Liver (tissue), 3 donors: ENCODE results near the gene C22orf23.

Experiments
- CTCF ChIP-seq: fragments of 150-350 bp; IDR thresholded peaks from 2 replicates; pipeline ENCODE4 v1.5.1; 2017; ENCODE audit warnings: improper control_type of control experiment, low read depth, low read length; ENCODE audit not compliant: missing input control
- JUND ChIP-seq, 2 donors: IDR thresholded peaks; 2 replicates each; pipeline ENCODE4 v1.6.1; 2016; ENCODE audit warnings: antibody characterized with exemption in 2 of 2
- MAX ChIP-seq: IDR thresholded peaks from 2 replicates; pipeline ENCODE4 v1.6.1; 2016; ENCODE audit warnings: antibody characterized with exemption
- NR2F2 ChIP-seq: IDR thresholded peaks from 2 replicates; pipeline ENCODE4 v1.6.1; 2016; ENCODE audit warnings: antibody characterized with exemption
- REST ChIP-seq: IDR thresholded peaks from 2 replicates; pipeline ENCODE4 v1.6.1; 2016; ENCODE audit warnings: antibody characterized with exemption, mild to moderate bottlenecking
- YY1 ChIP-seq: IDR thresholded peaks from 2 replicates; pipeline ENCODE4 v1.6.1; 2016; ENCODE audit warnings: antibody characterized with exemption, mild to moderate bottlenecking
- donor health status: healthy.
- donor health status: healthy.

- TF ChIP-seq REST (no peak), MAX (no peak), NR2F2 (no peak), CTCF (no peak), YY1 (no peak), JUND (IDR thresholded peaks at IDR 0.05) (no peak)
Measured at GRCh38 chr22:37954686-37955085, 1.3 kb upstream of the C22orf23 start.
